Liver (tissue), 9 donors: Measurements from ENCODE around the gene NTMT1. TPM values are rescaled to one million over a fixed set of nuclear protein-coding genes. Genes with fewer than 3 reads are reported as not detected.

Experiments
- DNase-seq: peaks from one replicate; pipeline ENCODE4 v3.0.0-alpha.2; 2017; ENCODE audit warnings: low spot score
- H3K27ac ChIP-seq, 2 donors: one replicate each; pipeline ENCODE4 v1.7.0; 2013; ENCODE audit warnings: inconsistent platforms in 2 of 2, low read length in 2 of 2, control low read depth in 1 of 2, low read depth in 1 of 2, mild to moderate bottlenecking in 1 of 2
- H3K27me3 ChIP-seq, 4 donors: one replicate each; pipeline versions ENCODE4 v1.6.1 to v1.7.0; 2013; ENCODE audit warnings: low read length in 3 of 4, inconsistent platforms in 1 of 4, mild to moderate bottlenecking in 1 of 4, moderate library complexity in 1 of 4; ENCODE audit not compliant: control insufficient read depth in 4 of 4, insufficient read depth in 4 of 4
- H3K36me3 ChIP-seq, 4 donors: one replicate each; pipeline versions ENCODE4 v1.6.1 to v1.7.0; 2013; ENCODE audit warnings: low read length in 3 of 4, mild to moderate bottlenecking in 3 of 4, low read depth in 1 of 4, moderate library complexity in 1 of 4; ENCODE audit not compliant: control insufficient read depth in 4 of 4, insufficient read depth in 3 of 4
- H3K4me1 ChIP-seq, 4 donors: one replicate each; pipeline versions ENCODE4 v1.6.1 to v1.7.0; 2013; ENCODE audit warnings: low read length in 3 of 4, mild to moderate bottlenecking in 3 of 4, moderate library complexity in 1 of 4; ENCODE audit not compliant: control insufficient read depth in 4 of 4, insufficient read depth in 4 of 4
- H3K4me3 ChIP-seq, 3 donors: one replicate each; pipeline versions ENCODE4 v1.6.1 to v1.7.0; 2013; ENCODE audit warnings: low read length in 3 of 3, control low read depth in 1 of 3, low read depth in 1 of 3, mild to moderate bottlenecking in 1 of 3
- H3K9ac ChIP-seq, 2 donors: one replicate each; pipeline ENCODE4 v1.7.0; 2013; ENCODE audit warnings: low read length in 2 of 2, mild to moderate bottlenecking in 2 of 2, moderate library complexity in 2 of 2, control low read depth in 1 of 2, low read depth in 1 of 2
- H3K9me3 ChIP-seq, 4 donors: one replicate each; pipeline versions ENCODE4 v1.6.1 to v1.7.0; 2013; ENCODE audit warnings: low read length in 3 of 4; ENCODE audit not compliant: control insufficient read depth in 4 of 4
- ATF3 ChIP-seq: IDR thresholded peaks from 2 replicates; pipeline ENCODE4 v1.6.1; 2016; ENCODE audit warnings: antibody characterized with exemption
- CTCF ChIP-seq: fragments of 150-350 bp; IDR thresholded peaks from 2 replicates; pipeline ENCODE4 v1.5.1; 2017; ENCODE audit warnings: improper control_type of control experiment, low read depth, low read length; ENCODE audit not compliant: missing input control
- EGR1 ChIP-seq, 2 donors: IDR thresholded peaks; 2 replicates each; pipeline ENCODE4 v1.6.1; 2016 to 2018; ENCODE audit warnings: antibody characterized with exemption in 2 of 2, low read depth in 2 of 2
- FOXA1 ChIP-seq: IDR thresholded peaks from 2 replicates; pipeline ENCODE4 v1.6.1; 2016; ENCODE audit warnings: antibody characterized with exemption
- FOXA2 ChIP-seq: IDR thresholded peaks from 2 replicates; pipeline ENCODE4 v1.6.1; 2016; ENCODE audit warnings: antibody characterized with exemption
- GABPA ChIP-seq, 2 donors: IDR thresholded peaks in 1 of 2; conservative IDR thresholded peaks in 1 of 2; 2 replicates each; pipeline ENCODE4 v1.6.1; 2016; ENCODE audit warnings: antibody characterized with exemption in 2 of 2, mild to moderate bottlenecking in 1 of 2, moderate library complexity in 1 of 2
- HNF4A ChIP-seq, 2 donors: conservative IDR thresholded peaks; 2 replicates each; pipeline ENCODE4 v1.6.1; 2016; ENCODE audit warnings: antibody characterized with exemption in 2 of 2, mild to moderate bottlenecking in 2 of 2
- HNF4G ChIP-seq: IDR thresholded peaks from 2 replicates; pipeline ENCODE4 v1.6.1; 2016; ENCODE audit warnings: antibody characterized with exemption
- JUND ChIP-seq, 2 donors: IDR thresholded peaks; 2 replicates each; pipeline ENCODE4 v1.6.1; 2016; ENCODE audit warnings: antibody characterized with exemption in 2 of 2
- MAX ChIP-seq: IDR thresholded peaks from 2 replicates; pipeline ENCODE4 v1.6.1; 2016; ENCODE audit warnings: antibody characterized with exemption
- NR2F2 ChIP-seq: IDR thresholded peaks from 2 replicates; pipeline ENCODE4 v1.6.1; 2016; ENCODE audit warnings: antibody characterized with exemption
- RAD21 ChIP-seq, 2 donors: IDR thresholded peaks; 2 replicates each; pipeline ENCODE4 v1.6.1; 2016; ENCODE audit warnings: antibody characterized with exemption in 2 of 2, mild to moderate bottlenecking in 2 of 2
- REST ChIP-seq: IDR thresholded peaks from 2 replicates; pipeline ENCODE4 v1.6.1; 2016; ENCODE audit warnings: antibody characterized with exemption, mild to moderate bottlenecking
- RXRA ChIP-seq, 2 donors: IDR thresholded peaks; 2 replicates each; pipeline ENCODE4 v1.6.1; 2017 to 2018; ENCODE audit warnings: antibody characterized with exemption in 2 of 2, mild to moderate bottlenecking in 1 of 2
- SP1 ChIP-seq: IDR thresholded peaks from 2 replicates; pipeline ENCODE4 v1.6.1; 2018; ENCODE audit warnings: antibody characterized with exemption, mild to moderate bottlenecking
- TAF1 ChIP-seq: conservative IDR thresholded peaks from 2 replicates; pipeline ENCODE4 v1.6.1; 2016; ENCODE audit warnings: antibody characterized with exemption, mild to moderate bottlenecking
- YY1 ChIP-seq: IDR thresholded peaks from 2 replicates; pipeline ENCODE4 v1.6.1; 2016; ENCODE audit warnings: antibody characterized with exemption, mild to moderate bottlenecking
- ZBTB33 ChIP-seq: IDR thresholded peaks from 2 replicates; pipeline ENCODE4 v1.6.1; 2016; ENCODE audit warnings: antibody characterized with exemption
- WGBS: extraction: QIAGEN DNeasy Blood & Tissue Kit; methylation state at CpG from one replicate; pipeline ENCODE4 v1.1.7; 2013; 5-methylcytosine and 5-hydroxymethylcytosine counted together
- polyA plus RNA-seq, 2 donors: library from polyadenylated mRNA; stranded (reverse) in 1 of 2; unstranded in 1 of 2; fragments of 200-250 nt in 1 of 2; fragments of >200 nt in 1 of 2; fragmentation: Nextera tagmentation in 1 of 2; extraction: Ambion mirVana in 1 of 2; gene quantifications; one replicate each; pipeline versions ENCODE4 v1.2.1 to v1.2.3, GENCODE V29; 2013 to 2015
- total RNA-seq, 2 donors: library from RNA; depleted of rRNA; stranded (reverse); fragments of >200 nt; gene quantifications; one replicate each; pipeline ENCODE4 v1.2.3, GENCODE V29; 2014
- donor health status: healthy.
- donor health status: healthy.
- donor health status: healthy.
- donor health status: healthy.
- donor health status: healthy.

Gene NTMT1
- total and polyA plus RNA-seq, 4 donors = 13.1 to 42.5 (median 26.2) TPM

GRCh38 chr9:129582855-129583254 is 43.1 kb upstream of the NTMT1 start:
- no peaks in the 10 kb centered on the region for H3K9me3 ChIP-seq
- no peaks in the 10 kb centered on the region for H3K27me3 ChIP-seq
- TF ChIP-seq GABPA (IDR thresholded peaks at IDR 0.05 in 1 of 2, conservative IDR thresholded peaks at IDR 0.05 in 1 of 2) = no peak
- no peak for TF ChIP-seq EGR1 (IDR thresholded peaks at IDR 0.05; ENCODE audit: low read depth in 2 of 2)
- TF ChIP-seq FOXA2 = no peak
- no peak for TF ChIP-seq YY1
- no peak for TF ChIP-seq NR2F2
- no peak for TF ChIP-seq REST
- no peak for TF ChIP-seq ZBTB33
- no peak overlapping the region for H3K4me3 ChIP-seq
- DNase-seq = no peak
- H3K4me1 ChIP-seq = no peaks in the 10 kb centered on the region
- H3K9ac ChIP-seq = no peak overlapping the region
- H3K27ac ChIP-seq = no peak overlapping the region
- WGBS = 87% methylated on average over 3 of the region's 3 CpGs
- H3K36me3 ChIP-seq = no peaks in the 10 kb centered on the region

- WGBS = 84% methylated on average over 10 of the region's 10 CpGs
- Histone ChIP-seq H3K4me3 (no peak overlapping the region), H3K27me3 (no peaks in the 10 kb centered on the region), H3K4me1 (no peaks in the 10 kb centered on the region), H3K9ac (no peak overlapping the region), H3K9me3 (no peaks in the 10 kb centered on the region), H3K27ac (no peak overlapping the region), H3K36me3 (no peaks in the 10 kb centered on the region)
- TF ChIP-seq TAF1 = no peak
- no peak for TF ChIP-seq SP1
- TF ChIP-seq ZBTB33 = no peak
- no peak for TF ChIP-seq FOXA1
- no peak for TF ChIP-seq EGR1 (IDR thresholded peaks at IDR 0.05; ENCODE audit: low read depth in 2 of 2)
- no peak for TF ChIP-seq HNF4A (conservative IDR thresholded peaks at IDR 0.05)
- no peak for TF ChIP-seq YY1
- TF ChIP-seq RAD21 (IDR thresholded peaks at IDR 0.05) = no peak
- TF ChIP-seq JUND (IDR thresholded peaks at IDR 0.05) = no peak
- no peak for TF ChIP-seq FOXA2
- TF ChIP-seq ATF3 = no peak
- TF ChIP-seq NR2F2 = no peak
- no peak for TF ChIP-seq RXRA (IDR thresholded peaks at IDR 0.05)
- no peak for TF ChIP-seq MAX
- no peak for TF ChIP-seq CTCF
- no peak for TF ChIP-seq REST
- no peak for TF ChIP-seq HNF4G
- TF ChIP-seq GABPA (IDR thresholded peaks at IDR 0.05 in 1 of 2, conservative IDR thresholded peaks at IDR 0.05 in 1 of 2) = no peak
- no peak for DNase-seq
Measured at GRCh38 chr9:129583308-129584038, 42.5 kb upstream of the NTMT1 start.
